ENCODE results near the gene MAS1. TPM values are rescaled to one million over a fixed set of nuclear protein-coding genes. Genes with fewer than 3 reads are reported as not detected.

The MAS1 gene
- total RNA-seq, 1 donor from 2014 or later = not detected

GRCh38 chr6:159935065-159935464, 44.3 kb downstream of the MAS1 start:
- no peak overlapping the region for H3K4me3 Mint-ChIP-seq (ENCODE audit: unreplicated experiment)
- DNase-seq = no peak
- H3K27ac Mint-ChIP-seq (ENCODE audit: unreplicated experiment) = no peak overlapping the region
- H3K9me3 Mint-ChIP-seq (ENCODE audit: unreplicated experiment) = no peaks in the 10 kb centered on the region
- H3K27me3 Mint-ChIP-seq (ENCODE audit: unreplicated experiment) = peaks cover 1% of the 10 kb centered on the region
- H3K4me1 Mint-ChIP-seq (ENCODE audit: low read depth, unreplicated experiment) = peaks cover 2% of the 10 kb centered on the region
- no peak for TF ChIP-seq CTCF (IDR thresholded peaks at IDR 0.05; ENCODE audit: partially characterized antibody, unreplicated experiment)
- no peaks in the 10 kb centered on the region for H3K36me3 Mint-ChIP-seq (ENCODE audit: unreplicated experiment)

- Mint-ChIP-seq H3K36me3 (ENCODE audit: unreplicated experiment) (no peaks in the 10 kb centered on the region), H3K4me1 (ENCODE audit: low read depth, unreplicated experiment) (peaks cover 2% of the 10 kb centered on the region), H3K9me3 (ENCODE audit: unreplicated experiment) (no peaks in the 10 kb centered on the region)
These were observed 44.8 kb downstream of the MAS1 start for GRCh38 chr6:159935633-159936032.

GRCh38 chr6:159939591-159940016, 48.8 kb downstream of the MAS1 start:
- H3K36me3 Mint-ChIP-seq (ENCODE audit: unreplicated experiment) = peaks cover 2% of the 10 kb centered on the region
- H3K4me3 Mint-ChIP-seq (ENCODE audit: unreplicated experiment) = no peak overlapping the region
- H3K9me3 Mint-ChIP-seq (ENCODE audit: unreplicated experiment) = peaks cover 2% of the 10 kb centered on the region
- no peak for TF ChIP-seq CTCF (IDR thresholded peaks at IDR 0.05; ENCODE audit: partially characterized antibody, unreplicated experiment)
- no peak overlapping the region for H3K27ac Mint-ChIP-seq (ENCODE audit: unreplicated experiment)
- no peaks in the 10 kb centered on the region for H3K27me3 Mint-ChIP-seq (ENCODE audit: unreplicated experiment)
- no peaks in the 10 kb centered on the region for H3K4me1 Mint-ChIP-seq (ENCODE audit: low read depth, unreplicated experiment)
- no peak for DNase-seq

More at GRCh38 chr6:159935633-159936032, 44.8 kb downstream of the MAS1 start:
- Mint-ChIP-seq H3K4me3 (ENCODE audit: unreplicated experiment) (no peak overlapping the region), H3K27ac (ENCODE audit: unreplicated experiment) (no peak overlapping the region), H3K27me3 (ENCODE audit: unreplicated experiment) (peaks cover 1% of the 10 kb centered on the region)
- DNase-seq = no peak
- TF ChIP-seq CTCF (IDR thresholded peaks at IDR 0.05; ENCODE audit: partially characterized antibody, unreplicated experiment) = no peak

Other genes starting within 250 kb of the MAS1 start
- 56.5 TPM for gene SOD2, start 197.7 kb upstream of the MAS1 start, total RNA-seq (ENCODE audit: unreplicated experiment)
- gene WTAP, start 163.5 kb upstream of the MAS1 start, total RNA-seq (ENCODE audit: unreplicated experiment) = 108 TPM
- 228 TPM for gene ACAT2, start 128.9 kb upstream of the MAS1 start, total RNA-seq (ENCODE audit: unreplicated experiment)
- 254 TPM for gene TCP1, start 101.4 kb upstream of the MAS1 start, total RNA-seq (ENCODE audit: unreplicated experiment)
- 45.4 TPM for gene MRPL18, start 100.5 kb upstream of the MAS1 start, total RNA-seq (ENCODE audit: unreplicated experiment)
- gene PNLDC1, start 90.7 kb upstream of the MAS1 start, total RNA-seq (ENCODE audit: unreplicated experiment) = not detected
- 105 TPM for gene IGF2R, start 78.1 kb downstream of the MAS1 start, total RNA-seq (ENCODE audit: unreplicated experiment)
- gene SLC22A1, start 230.8 kb downstream of the MAS1 start, total RNA-seq (ENCODE audit: unreplicated experiment) = 2.2 TPM

Data from glutamatergic neuron (in vitro differentiated cells).